ENCODE data around the gene MAGI3.
"Not testable (repeated sequence)": the region's sequence is repeated elsewhere in the genome, so short reads cannot be mapped to it uniquely, and the experiment has no call there.

Gene MAGI3

GRCh38 chr1:113509766-113510165 is 119.5 kb downstream of the MAGI3 start:
- CTCF ChIA-PET; H3K9me3 ChIP-seq (ENCODE audit: control insufficient read depth, insufficient read depth, low read depth, low read length); POLR2A ChIA-PET: not testable (repeated sequence)

GRCh38 chr1:113511269-113511668 is 121.0 kb downstream of the MAGI3 start:
- TF ChIP-seq IKZF3 (tag by site-specific recombination; IDR thresholded peaks at IDR 0.05) (no peak), ZNF350 (tag by site-specific recombination; IDR thresholded peaks at IDR 0.05) (no peak), ZNF561 (tag by site-specific recombination; IDR thresholded peaks at IDR 0.05; ENCODE audit: borderline replicate concordance) (peak; percentile 66; the same call in 1 of the 2 replicates), SETDB1 (IDR thresholded peaks at IDR 0.05; ENCODE audit: insufficient read length, low read length) (peak; percentile 88)
- ChIA-PET CTCF (no interaction called here), POLR2A (no interaction called here)
- H3K9me3 ChIP-seq (ENCODE audit: control insufficient read depth, insufficient read depth, low read depth, low read length) = no peaks in the 10 kb centered on the region
- H3K27ac ChIP-seq (ENCODE audit: extremely low read depth, low read depth, low read length) = no peak overlapping the region
- no peaks in the 10 kb centered on the region; the same call in 1 of the 2 replicates for H3K4me1 ChIP-seq (ENCODE audit: control insufficient read depth, insufficient read depth, low read length)
- no peaks in the 10 kb centered on the region for H3K36me3 ChIP-seq (ENCODE audit: control insufficient read depth in 2 of 2, insufficient read depth in 1 of 2, low read length in 2 of 2)
- H3K4me3 ChIP-seq (ENCODE audit: low read depth, low read length) = no peak overlapping the region

More at GRCh38 chr1:113509766-113510165, 119.5 kb downstream of the MAGI3 start:
- peak; percentile 27; the same call in 1 of the 2 replicates for TF ChIP-seq ATF2 (tag by site-specific recombination; IDR thresholded peaks at IDR 0.05; ENCODE audit: low read depth)
- not testable (repeated sequence) for H3K4me3 ChIP-seq (ENCODE audit: low read depth, low read length); H3K36me3 ChIP-seq (ENCODE audit: control insufficient read depth in 2 of 2, insufficient read depth in 1 of 2, low read length in 2 of 2); H3K27ac ChIP-seq (ENCODE audit: extremely low read depth, low read depth, low read length); H3K4me1 ChIP-seq (ENCODE audit: control insufficient read depth, insufficient read depth, low read length)

GRCh38 chr1:113515498-113515897 is 125.2 kb downstream of the MAGI3 start:
- no peak overlapping the region for H3K27ac ChIP-seq (ENCODE audit: extremely low read depth, low read depth, low read length)
- CTCF ChIA-PET = no interaction called here
- TF ChIP-seq ZNF791 (tag by site-specific recombination; IDR thresholded peaks at IDR 0.05) = no peak
- TF ChIP-seq SALL2 (tag by site-specific recombination; IDR thresholded peaks at IDR 0.05; ENCODE audit: borderline replicate concordance) = no peak
- TF ChIP-seq PRDM2 (tag by site-specific recombination; IDR thresholded peaks at IDR 0.05; ENCODE audit: borderline replicate concordance) = no peak
- no peak for TF ChIP-seq ZNF148 (tag by site-specific recombination; IDR thresholded peaks at IDR 0.05; ENCODE audit: borderline replicate concordance)
- no peak for TF ChIP-seq BCL11B (tag by site-specific recombination; IDR thresholded peaks at IDR 0.05; ENCODE audit: low read depth)
- no peak for TF ChIP-seq ZNF10 (tag by site-specific recombination; IDR thresholded peaks at IDR 0.05)
- no peak for TF ChIP-seq GLIS1 (tag by site-specific recombination; IDR thresholded peaks at IDR 0.05)
- TF ChIP-seq TRIM28 (IDR thresholded peaks at IDR 0.05; ENCODE audit: borderline replicate concordance, low read length) = no peak
- no peak for TF ChIP-seq REST (tag by site-specific recombination; IDR thresholded peaks at IDR 0.05)
- TF ChIP-seq ZBTB1 (tag by site-specific recombination; IDR thresholded peaks at IDR 0.05) = no peak
- no peak for TF ChIP-seq OVOL3 (tag by site-specific recombination; IDR thresholded peaks at IDR 0.05)

More at GRCh38 chr1:113515498-113515897, 125.2 kb downstream of the MAGI3 start:
- POLR2A ChIA-PET = no interaction called here
- Histone ChIP-seq H3K4me3 (ENCODE audit: low read depth, low read length) (no peak overlapping the region), H3K36me3 (ENCODE audit: control insufficient read depth in 2 of 2, insufficient read depth in 1 of 2, low read length in 2 of 2) (no peaks in the 10 kb centered on the region), H3K4me1 (ENCODE audit: control insufficient read depth, insufficient read depth, low read length) (peaks cover 6% of the 10 kb centered on the region; the same call in 1 of the 2 replicates), H3K9me3 (ENCODE audit: control insufficient read depth, insufficient read depth, low read depth, low read length) (no peaks in the 10 kb centered on the region)
